ENCODE results near the gene B3GNT8. TPM values are rescaled to one million over a fixed set of nuclear protein-coding genes. Genes with fewer than 3 reads are reported as not detected.

The B3GNT8 gene
- total RNA-seq, 1 donor from 2014 or later, result not detected

- peak overlapping the region; percentile 98 for H3K4me3 ChIP-seq
- no peak overlapping the region for H2AFZ ChIP-seq (replicated peaks)
- H3K36me3 ChIP-seq, result no peaks in the 10 kb centered on the region
- H3K79me2 ChIP-seq (ENCODE audit: low read depth), result peaks cover 42% of the 10 kb centered on the region
- Mint-ChIP-seq H3K4me1 (peaks cover 26% of the 10 kb centered on the region), H3K36me3 (peaks cover 2% of the 10 kb centered on the region), H3K4me3 (peak overlapping the region; percentile 98), H3K9me3 (no peaks in the 10 kb centered on the region), H3K27ac (no peak overlapping the region), H3K27me3 (ENCODE audit: insufficient read depth, low read depth) (peaks cover 8% of the 10 kb centered on the region)
- H3F3A ChIP-seq (ENCODE audit: low read depth), result peaks cover 4% of the 10 kb centered on the region
- H3K4me2 ChIP-seq, result peak overlapping the region; percentile 95
- no peak for DNase-seq (ENCODE audit: low spot score)
- TF ChIP-seq CTCF (IDR thresholded peaks at IDR 0.05) (no peak), EZH2phosphoT487 (IDR thresholded peaks at IDR 0.05) (no peak), EZH2 (IDR thresholded peaks at IDR 0.05) (no peak)
- H3K27me3 ChIP-seq, result no peaks in the 10 kb centered on the region
- peak overlapping the region; percentile 93 for H3K9ac ChIP-seq
- peaks cover 5% of the 10 kb centered on the region for H4K20me1 ChIP-seq (ENCODE audit: low read depth)
- H3K4me1 ChIP-seq, result peaks cover 7% of the 10 kb centered on the region
- H3K27ac ChIP-seq, result no peak overlapping the region
- no peaks in the 10 kb centered on the region for H3K9me3 ChIP-seq (ENCODE audit: low read depth)
Measured at GRCh38 chr19:41399091-41399490, 28.1 kb downstream of the B3GNT8 start.

GRCh38 chr19:41398598-41398997 lies 28.6 kb downstream of the B3GNT8 start:
- Mint-ChIP-seq H3K36me3 (peaks cover 2% of the 10 kb centered on the region), H3K4me1 (peaks cover 26% of the 10 kb centered on the region), H3K27ac (no peak overlapping the region), H3K4me3 (peak overlapping the region; percentile 98), H3K9me3 (no peaks in the 10 kb centered on the region), H3K27me3 (ENCODE audit: insufficient read depth, low read depth) (peaks cover 8% of the 10 kb centered on the region)
- Histone ChIP-seq H3K4me2 (peak overlapping the region; percentile 95), H3K79me2 (ENCODE audit: low read depth) (peaks cover 42% of the 10 kb centered on the region), H2AFZ (replicated peaks) (no peak overlapping the region), H3K4me1 (peaks cover 7% of the 10 kb centered on the region), H3K36me3 (no peaks in the 10 kb centered on the region), H3K9ac (peak overlapping the region; percentile 93), H3K27ac (no peak overlapping the region), H3F3A (ENCODE audit: low read depth) (peaks cover 4% of the 10 kb centered on the region), H4K20me1 (ENCODE audit: low read depth) (peaks cover 5% of the 10 kb centered on the region), H3K4me3 (peak overlapping the region; percentile 98), H3K9me3 (ENCODE audit: low read depth) (no peaks in the 10 kb centered on the region), H3K27me3 (no peaks in the 10 kb centered on the region)
- DNase-seq (ENCODE audit: low spot score), result no peak
- TF ChIP-seq CTCF (IDR thresholded peaks at IDR 0.05) (no peak), EZH2phosphoT487 (IDR thresholded peaks at IDR 0.05) (no peak), EZH2 (IDR thresholded peaks at IDR 0.05) (no peak)

GRCh38 chr19:41398050-41398418 lies 29.1 kb downstream of the B3GNT8 start:
- Histone ChIP-seq H3K4me3 (peak overlapping the region; percentile 98), H3K36me3 (no peaks in the 10 kb centered on the region), H3F3A (ENCODE audit: low read depth) (peaks cover 4% of the 10 kb centered on the region), H3K4me1 (peaks cover 7% of the 10 kb centered on the region), H3K27ac (peak overlapping the region; percentile 97), H3K4me2 (peak overlapping the region; percentile 95), H3K9me3 (ENCODE audit: low read depth) (no peaks in the 10 kb centered on the region), H2AFZ (replicated peaks) (peak overlapping the region; percentile 94), H3K79me2 (ENCODE audit: low read depth) (peaks cover 42% of the 10 kb centered on the region), H3K27me3 (no peaks in the 10 kb centered on the region), H3K9ac (peak overlapping the region; percentile 93), H4K20me1 (ENCODE audit: low read depth) (peaks cover 5% of the 10 kb centered on the region)
- peak; percentile 16 for DNase-seq (ENCODE audit: low spot score)
- H3K27me3 Mint-ChIP-seq (ENCODE audit: insufficient read depth, low read depth), result peaks cover 8% of the 10 kb centered on the region
- peaks cover 2% of the 10 kb centered on the region for H3K36me3 Mint-ChIP-seq
- no peak for TF ChIP-seq EZH2 (IDR thresholded peaks at IDR 0.05)
- TF ChIP-seq EZH2phosphoT487 (IDR thresholded peaks at IDR 0.05), result no peak
- TF ChIP-seq CTCF (IDR thresholded peaks at IDR 0.05), result no peak
- no peaks in the 10 kb centered on the region for H3K9me3 Mint-ChIP-seq
- peak overlapping the region; percentile 98 for H3K4me3 Mint-ChIP-seq
- H3K27ac Mint-ChIP-seq, result peak overlapping the region; percentile 100
- peaks cover 26% of the 10 kb centered on the region for H3K4me1 Mint-ChIP-seq

Measured in neural progenitor cell (in vitro differentiated cells).